NT2/D1 (cell line): ENCODE results near the gene DNAH11.

Experiments used
- DNase-seq: peaks from one replicate; pipeline ENCODE4 v3.0.0-alpha.2; 2011; ENCODE audit warnings: low read depth, low spot score
- H3K27me3 ChIP-seq: 2 replicates; pipeline ENCODE4 v1.6.0; 2011; ENCODE audit warnings: mild to moderate bottlenecking; ENCODE audit not compliant: insufficient read length, insufficient read depth
- H3K36me3 ChIP-seq: 2 replicates; pipeline ENCODE4 v1.6.1; 2011; ENCODE audit warnings: mild to moderate bottlenecking, low read length, mixed read lengths; ENCODE audit not compliant: insufficient read depth, insufficient read length
- H3K4me1 ChIP-seq: 2 replicates; pipeline ENCODE4 v1.5.1; 2011; ENCODE audit not compliant: insufficient read depth, insufficient read length
- H3K4me3 ChIP-seq: 2 replicates; pipeline ENCODE4 v1.5.1; 2011; ENCODE audit warnings: low read depth; ENCODE audit not compliant: insufficient read length
- H3K9ac ChIP-seq: 2 replicates; pipeline ENCODE4 v1.6.0; 2011; ENCODE audit warnings: low read depth; ENCODE audit not compliant: insufficient read length
- H3K9me3 ChIP-seq: 2 replicates; pipeline ENCODE4 v1.5.1; 2011; ENCODE audit warnings: mild to moderate bottlenecking, low read length; ENCODE audit not compliant: insufficient read depth
- SUZ12 ChIP-seq: IDR thresholded peaks from 2 replicates; pipeline ENCODE4 v1.6.1; 2011; ENCODE audit not compliant: insufficient read length, insufficient read depth; ENCODE audit errors: extremely low read depth
- YY1 ChIP-seq: IDR thresholded peaks from 2 replicates; pipeline ENCODE4 v1.6.1; 2011; ENCODE audit not compliant: insufficient read length, insufficient read depth
- ZNF274 ChIP-seq: IDR thresholded peaks from 2 replicates; pipeline ENCODE4 v1.6.1; 2011; ENCODE audit warnings: mild to moderate bottlenecking, low read depth, low read length

DNAH11 gene

GRCh38 chr7:21938463-21938862 is 395.6 kb downstream of the DNAH11 start:
- no peaks in the 10 kb centered on the region for H3K27me3 ChIP-seq
- H3K36me3 ChIP-seq = peaks cover 20% of the 10 kb centered on the region
- no peak overlapping the region for H3K4me3 ChIP-seq
- DNase-seq = no peak
- H3K9me3 ChIP-seq = no peaks in the 10 kb centered on the region
- TF ChIP-seq YY1 = no peak
- H3K4me1 ChIP-seq = no peaks in the 10 kb centered on the region
- H3K9ac ChIP-seq = no peak overlapping the region

- H3K27me3 ChIP-seq = no peaks in the 10 kb centered on the region
- no peaks in the 10 kb centered on the region for H3K4me1 ChIP-seq
- no peak overlapping the region for H3K9ac ChIP-seq
- H3K9me3 ChIP-seq = no peaks in the 10 kb centered on the region
- no peak for TF ChIP-seq YY1
- no peak for TF ChIP-seq ZNF274
- TF ChIP-seq SUZ12 = no peak
- no peak for DNase-seq
- no peak overlapping the region for H3K4me3 ChIP-seq
- peaks cover 21% of the 10 kb centered on the region for H3K36me3 ChIP-seq
Observed at GRCh38 chr7:21939136-21939857, 396.5 kb downstream of the DNAH11 start.

GRCh38 chr7:21939858-21940372 is 397.1 kb downstream of the DNAH11 start:
- no peak overlapping the region for H3K9ac ChIP-seq
- no peaks in the 10 kb centered on the region for H3K27me3 ChIP-seq
- no peak for DNase-seq
- H3K9me3 ChIP-seq = no peaks in the 10 kb centered on the region
- peaks cover 21% of the 10 kb centered on the region for H3K36me3 ChIP-seq
- no peak for TF ChIP-seq ZNF274
- TF ChIP-seq YY1 = no peak
- no peak for TF ChIP-seq SUZ12
- H3K4me1 ChIP-seq = no peaks in the 10 kb centered on the region
- H3K4me3 ChIP-seq = no peak overlapping the region

- H3K9ac ChIP-seq = peak overlapping the region; percentile 28
- no peak overlapping the region for H3K4me3 ChIP-seq
- H3K4me1 ChIP-seq = no peaks in the 10 kb centered on the region
- no peaks in the 10 kb centered on the region for H3K27me3 ChIP-seq
- DNase-seq = no peak
- H3K36me3 ChIP-seq = peaks cover 21% of the 10 kb centered on the region
- H3K9me3 ChIP-seq = no peaks in the 10 kb centered on the region
- TF ChIP-seq YY1 (no peak), ZNF274 (no peak), SUZ12 (no peak)
Observed at GRCh38 chr7:21941611-21942141, 398.8 kb downstream of the DNAH11 start.

- peaks cover 10% of the 10 kb centered on the region for H3K27me3 ChIP-seq
- no peaks in the 10 kb centered on the region for H3K4me1 ChIP-seq
- H3K9me3 ChIP-seq = no peaks in the 10 kb centered on the region
- peaks cover 21% of the 10 kb centered on the region for H3K36me3 ChIP-seq
- H3K4me3 ChIP-seq = no peak overlapping the region
- H3K9ac ChIP-seq = peak overlapping the region; percentile 43
- no peak for TF ChIP-seq ZNF274
- TF ChIP-seq YY1 = no peak
- TF ChIP-seq SUZ12 = no peak
- no peak for DNase-seq
Observed at GRCh38 chr7:21942955-21943354, 400.1 kb downstream of the DNAH11 start.

GRCh38 chr7:21943436-21943835 is 400.6 kb downstream of the DNAH11 start:
- Histone ChIP-seq H3K36me3 (peaks cover 21% of the 10 kb centered on the region), H3K4me1 (no peaks in the 10 kb centered on the region), H3K4me3 (no peak overlapping the region), H3K27me3 (peaks cover 11% of the 10 kb centered on the region), H3K9ac (peak overlapping the region; percentile 22), H3K9me3 (no peaks in the 10 kb centered on the region)
- DNase-seq = no peak
- no peak for TF ChIP-seq YY1
- no peak for TF ChIP-seq ZNF274
- no peak for TF ChIP-seq SUZ12

GRCh38 chr7:21944616-21945453 is 402.0 kb downstream of the DNAH11 start:
- no peaks in the 10 kb centered on the region for H3K4me1 ChIP-seq
- H3K9ac ChIP-seq = peak overlapping the region; percentile 94
- H3K9me3 ChIP-seq = no peaks in the 10 kb centered on the region
- TF ChIP-seq SUZ12 (no peak), YY1 (no peak), ZNF274 (no peak)
- peaks cover 12% of the 10 kb centered on the region for H3K36me3 ChIP-seq
- peaks cover 11% of the 10 kb centered on the region for H3K27me3 ChIP-seq
- DNase-seq = peak; percentile 33
- H3K4me3 ChIP-seq = peak overlapping the region; percentile 84
